Cardiac septum (tissue), 1 donor: ENCODE measurements around the gene KIF16B. TPM values are rescaled to one million over a fixed set of nuclear protein-coding genes. Genes with fewer than 3 reads are reported as not detected.
"Not testable (repeated sequence)": the region's sequence is repeated elsewhere in the genome, so short reads cannot be mapped to it uniquely, and the experiment has no call there.

Experiments
- DNase-seq: peaks from one replicate; pipeline ENCODE4 v3.0.0-alpha.2; 2020; ENCODE audit warnings: low spot score
- intact Hi-C: fragments of 100-400 bp; cut with DNase I; formaldehyde crosslinking; loops from one replicate; pipeline ENCODE4 v1.14.0; 2022
- total RNA-seq: library from RNA; stranded (reverse); fragmentation: NEBNext Ultra II Directional; extraction: Animal tissue kit (Norgen Biotek cat#: 25700); gene quantifications from one replicate; pipeline ENCODE4 v1.2.1, GENCODE V29; 2021
- donor health status: DM: no; HTN: no; CAD: no.

The KIF16B gene
- total RNA-seq, 1 donor from 2014 or later, result 19.7 TPM

- no peak for DNase-seq
- intact Hi-C loops, result no loop called here
These were observed 316.2 kb downstream of the KIF16B start for GRCh38 chr20:16257021-16257420.

- no peak for DNase-seq
- intact Hi-C loops, result no loop called here
These were observed 326.4 kb downstream of the KIF16B start for GRCh38 chr20:16246870-16247269.

- intact Hi-C loops, result no loop called here
- DNase-seq, result no peak
These were observed 327.0 kb downstream of the KIF16B start for GRCh38 chr20:16246291-16246690.

GRCh38 chr20:16245879-16246278, 327.4 kb downstream of the KIF16B start:
- intact Hi-C loops, result no loop called here
- no peak for DNase-seq

- DNase-seq, result no peak
- intact Hi-C loops, result no loop called here
These were observed 328.4 kb downstream of the KIF16B start for GRCh38 chr20:16244892-16245291.

- intact Hi-C loops, result no loop called here
- no peak for DNase-seq
These were observed 329.8 kb downstream of the KIF16B start for GRCh38 chr20:16243470-16243869.

- no peak for DNase-seq
- intact Hi-C loops, result no loop called here
These were observed 331.3 kb downstream of the KIF16B start for GRCh38 chr20:16241911-16242310.

- intact Hi-C loops, result no loop called here
- DNase-seq, result no peak
These were observed 332.9 kb downstream of the KIF16B start for GRCh38 chr20:16240355-16240754.

GRCh38 chr20:16236589-16237241, 336.5 kb downstream of the KIF16B start:
- intact Hi-C loops, result no loop called here
- DNase-seq, result no peak

GRCh38 chr20:16230402-16230801, 342.8 kb downstream of the KIF16B start:
- DNase-seq, result no peak
- intact Hi-C loops, result no loop called here

- intact Hi-C loops, result no loop called here
- DNase-seq, result no peak
These were observed 343.4 kb downstream of the KIF16B start for GRCh38 chr20:16229813-16230212.

- intact Hi-C loops, result no loop called here
- DNase-seq, result no peak
These were observed 344.5 kb downstream of the KIF16B start for GRCh38 chr20:16228722-16229121.

- DNase-seq, intact Hi-C loops: not testable (repeated sequence)
These were observed 346.3 kb downstream of the KIF16B start for GRCh38 chr20:16226961-16227360.

- no peak for DNase-seq
- intact Hi-C loops, result no loop called here
These were observed 348.4 kb downstream of the KIF16B start for GRCh38 chr20:16224836-16225235.

GRCh38 chr20:16222859-16223411, 350.3 kb downstream of the KIF16B start:
- no peak for DNase-seq
- intact Hi-C loops, result no loop called here

Other genes starting within 250 kb of the KIF16B start
- 27.7 TPM for gene SNRPB2, start 156.6 kb upstream of the KIF16B start, total RNA-seq
- not detected for gene OTOR, start 174.9 kb upstream of the KIF16B start, total RNA-seq